ENCODE results near the gene AUH.

AUH gene

GRCh38 chr9:91302831-91303230 lies 58.9 kb downstream of the AUH start:
- DNase-seq (ENCODE audit: low read depth, low spot score) = peak; percentile 46
- H3K4me3 ChIP-seq (ENCODE audit: low read depth, low read length) = no peak overlapping the region
- ChIA-PET POLR2A (no interaction called here), CTCF (no interaction called here)
- no peak for TF ChIP-seq CTCF (IDR thresholded peaks at IDR 0.05; ENCODE audit: insufficient read depth, low read length, missing control alignments)

GRCh38 chr9:91301161-91301560 lies 60.6 kb downstream of the AUH start:
- CTCF ChIA-PET = interaction anchor here (1.0 to 1.5 kb wide), 2 partner anchors 124 to 385 kb away, joined by 3 read pairs; no protein-coding TSS in a partner anchor
- H3K4me3 ChIP-seq (ENCODE audit: low read depth, low read length) = no peak overlapping the region
- no peak for DNase-seq (ENCODE audit: low read depth, low spot score)
- POLR2A ChIA-PET = no interaction called here
- no peak for TF ChIP-seq CTCF (IDR thresholded peaks at IDR 0.05; ENCODE audit: insufficient read depth, low read length, missing control alignments)

- no peak overlapping the region for H3K4me3 ChIP-seq (ENCODE audit: low read depth, low read length)
- ChIA-PET CTCF (interaction anchor here (1.4 kb wide), 1 partner anchor 17 kb away, joined by 3 read pairs; no protein-coding TSS in a partner anchor), POLR2A (no interaction called here)
- DNase-seq (ENCODE audit: low read depth, low spot score) = no peak
- no peak for TF ChIP-seq CTCF (IDR thresholded peaks at IDR 0.05; ENCODE audit: insufficient read depth, low read length, missing control alignments)
These were observed 63.4 kb downstream of the AUH start for GRCh38 chr9:91298311-91298710.

GRCh38 chr9:91297306-91297705 lies 64.4 kb downstream of the AUH start:
- no peak for TF ChIP-seq CTCF (IDR thresholded peaks at IDR 0.05; ENCODE audit: insufficient read depth, low read length, missing control alignments)
- no peak for DNase-seq (ENCODE audit: low read depth, low spot score)
- ChIA-PET CTCF (no interaction called here), POLR2A (no interaction called here)
- H3K4me3 ChIP-seq (ENCODE audit: low read depth, low read length) = no peak overlapping the region

- ChIA-PET POLR2A (no interaction called here), CTCF (no interaction called here)
- DNase-seq (ENCODE audit: low read depth, low spot score) = no peak
- H3K4me3 ChIP-seq (ENCODE audit: low read depth, low read length) = no peak overlapping the region
- TF ChIP-seq CTCF (IDR thresholded peaks at IDR 0.05; ENCODE audit: insufficient read depth, low read length, missing control alignments) = no peak
These were observed 65.4 kb downstream of the AUH start for GRCh38 chr9:91296354-91296753.

GRCh38 chr9:91295357-91295756 lies 66.4 kb downstream of the AUH start:
- H3K4me3 ChIP-seq (ENCODE audit: low read depth, low read length) = no peak overlapping the region
- POLR2A ChIA-PET = no interaction called here
- CTCF ChIA-PET = no interaction called here
- no peak for DNase-seq (ENCODE audit: low read depth, low spot score)
- TF ChIP-seq CTCF (IDR thresholded peaks at IDR 0.05; ENCODE audit: insufficient read depth, low read length, missing control alignments) = no peak

All from AG04449 (cell line).